Chondrocyte (in vitro differentiated cells): ENCODE results near the gene SCN9A. TPM values are rescaled to one million over a fixed set of nuclear protein-coding genes. Genes with fewer than 3 reads are reported as not detected.

Source experiments
- DNase-seq: peaks from one replicate; pipeline ENCODE4 v3.0.0; 2021; ENCODE audit warnings: mixed read lengths, low spot score
- H3K27ac Mint-ChIP-seq: one replicate; pipeline ENCODE4 v1.8.0; 2021; ENCODE audit warnings: mild to moderate bottlenecking, moderate library complexity, mixed read lengths; ENCODE audit not compliant: unreplicated experiment
- H3K27me3 Mint-ChIP-seq: 2 replicates; pipeline ENCODE4 v1.8.0; 2021; ENCODE audit warnings: low read depth, mixed read lengths
- H3K36me3 Mint-ChIP-seq: 2 replicates; pipeline ENCODE4 v1.8.0; 2021; ENCODE audit warnings: low read depth, mixed read lengths
- H3K4me1 Mint-ChIP-seq: 2 replicates; pipeline ENCODE4 v1.8.0; 2021; ENCODE audit warnings: low read depth, mild to moderate bottlenecking, mixed read lengths
- H3K4me3 Mint-ChIP-seq: one replicate; pipeline ENCODE4 v1.8.0; 2021; ENCODE audit warnings: mild to moderate bottlenecking, moderate library complexity, mixed read lengths; ENCODE audit not compliant: unreplicated experiment
- H3K9me3 Mint-ChIP-seq: 2 replicates; pipeline ENCODE4 v1.8.0; 2021; ENCODE audit warnings: low read depth, mixed read lengths
- CTCF ChIP-seq: fragments of 200-600 bp; sonication (generic); IDR thresholded peaks from 2 replicates; pipeline ENCODE4 v1.5.0; 2021; ENCODE audit warnings: antibody characterized with exemption, mild to moderate bottlenecking, moderate library complexity
- total RNA-seq: library from RNA; stranded (reverse); gene quantifications from 3 replicates; pipeline ENCODE4 v1.2.1, GENCODE V29; 2021

SCN9A gene
- total RNA-seq, 1 donor from 2014 or later = 31.0 TPM

- H3K4me1 Mint-ChIP-seq = peaks cover 6% of the 10 kb centered on the region
- no peaks in the 10 kb centered on the region for H3K27me3 Mint-ChIP-seq
- no peak overlapping the region for H3K27ac Mint-ChIP-seq
- H3K4me3 Mint-ChIP-seq = no peak overlapping the region
- H3K36me3 Mint-ChIP-seq = no peaks in the 10 kb centered on the region
- H3K9me3 Mint-ChIP-seq = no peaks in the 10 kb centered on the region
- no peak for TF ChIP-seq CTCF
- no peak for DNase-seq
Observed at GRCh38 chr2:166173263-166173662, 202.5 kb downstream of the SCN9A start.

GRCh38 chr2:166171216-166171615 lies 204.5 kb downstream of the SCN9A start:
- Mint-ChIP-seq H3K27me3 (no peaks in the 10 kb centered on the region), H3K4me3 (no peak overlapping the region), H3K36me3 (no peaks in the 10 kb centered on the region), H3K4me1 (peaks cover 19% of the 10 kb centered on the region), H3K27ac (no peak overlapping the region), H3K9me3 (no peaks in the 10 kb centered on the region)
- DNase-seq = no peak
- TF ChIP-seq CTCF = no peak

- no peaks in the 10 kb centered on the region for H3K36me3 Mint-ChIP-seq
- no peak for TF ChIP-seq CTCF
- H3K4me1 Mint-ChIP-seq = peaks cover 19% of the 10 kb centered on the region
- no peak overlapping the region for H3K4me3 Mint-ChIP-seq
- no peaks in the 10 kb centered on the region for H3K27me3 Mint-ChIP-seq
- H3K27ac Mint-ChIP-seq = no peak overlapping the region
- no peaks in the 10 kb centered on the region for H3K9me3 Mint-ChIP-seq
- no peak for DNase-seq
Observed at GRCh38 chr2:166170356-166170755, 205.4 kb downstream of the SCN9A start.

GRCh38 chr2:166167449-166167848 lies 208.3 kb downstream of the SCN9A start:
- H3K9me3 Mint-ChIP-seq = no peaks in the 10 kb centered on the region
- no peak for DNase-seq
- peak overlapping the region; percentile 6 for H3K27ac Mint-ChIP-seq
- H3K27me3 Mint-ChIP-seq = no peaks in the 10 kb centered on the region
- H3K4me3 Mint-ChIP-seq = no peak overlapping the region
- peaks cover 19% of the 10 kb centered on the region for H3K4me1 Mint-ChIP-seq
- TF ChIP-seq CTCF = no peak
- H3K36me3 Mint-ChIP-seq = no peaks in the 10 kb centered on the region

- no peaks in the 10 kb centered on the region for H3K9me3 Mint-ChIP-seq
- TF ChIP-seq CTCF = no peak
- DNase-seq = no peak
Observed at GRCh38 chr2:166163775-166164174, 212.0 kb downstream of the SCN9A start.

More at GRCh38 chr2:166163775-166164174, 212.0 kb downstream of the SCN9A start:
- H3K27ac Mint-ChIP-seq = no peak overlapping the region
- H3K4me3 Mint-ChIP-seq = no peak overlapping the region
- no peaks in the 10 kb centered on the region for H3K27me3 Mint-ChIP-seq
- H3K36me3 Mint-ChIP-seq = no peaks in the 10 kb centered on the region
- H3K4me1 Mint-ChIP-seq = peaks cover 18% of the 10 kb centered on the region
